MM.1S (cell line): Measurements from ENCODE around the gene ZNF282.
A peak's percentile ranks its signal among the peaks of the same experiment; 100 is the strongest.

Experiments used
- DNase-seq: peaks from one replicate; pipeline ENCODE4 v3.0.0-alpha.2; 2015
- H2AFZ ChIP-seq: fragments of 300-600 bp; sonication (generic); 2 replicates; pipeline ENCODE4 v1.6.0; 2016; ENCODE audit warnings: antibody characterized with exemption, low read length
- H3F3A ChIP-seq: fragments of 300-600 bp; sonication (generic); 2 replicates; pipeline ENCODE4 v1.6.1; 2016; ENCODE audit warnings: mild to moderate bottlenecking, antibody characterized with exemption, low read length, moderate library complexity, mixed read lengths; ENCODE audit not compliant: insufficient read depth
- H3K27ac ChIP-seq: fragments of 300-600 bp; sonication (generic); 2 replicates; pipeline ENCODE4 v1.5.1; 2016; ENCODE audit warnings: mild to moderate bottlenecking, low read length
- H3K27me3 ChIP-seq: fragments of 300-600 bp; sonication (generic); replicated peaks from 2 replicates; pipeline ENCODE4 v1.6.0; 2016; ENCODE audit warnings: low read length; ENCODE audit not compliant: insufficient read depth
- H3K36me3 ChIP-seq: fragments of 300-600 bp; sonication (generic); replicated peaks from 2 replicates; pipeline ENCODE4 v1.6.1; 2016; ENCODE audit warnings: mild to moderate bottlenecking, low read length, mixed read lengths; ENCODE audit not compliant: insufficient read depth
- H3K4me1 ChIP-seq: fragments of 300-600 bp; sonication (generic); 2 replicates; pipeline ENCODE4 v1.6.1; 2016; ENCODE audit warnings: low read length, mixed read lengths
- H3K4me2 ChIP-seq: fragments of 300-600 bp; sonication (generic); 2 replicates; pipeline ENCODE4 v1.6.0; 2016; ENCODE audit warnings: low read depth, low read length
- H3K4me3 ChIP-seq: fragments of 300-600 bp; sonication (generic); 2 replicates; pipeline ENCODE4 v1.5.1; 2016; ENCODE audit warnings: low read length, mixed read lengths
- H3K79me2 ChIP-seq: fragments of 300-600 bp; sonication (generic); 2 replicates; pipeline ENCODE4 v1.6.1; 2016; ENCODE audit warnings: mixed run types, low read length, mixed read lengths
- H3K9ac ChIP-seq: fragments of 300-600 bp; sonication (generic); 2 replicates; pipeline ENCODE4 v1.6.1; 2016; ENCODE audit warnings: low read length, mixed read lengths
- H3K9me2 ChIP-seq: fragments of 300-600 bp; sonication (generic); replicated peaks from 2 replicates; pipeline ENCODE4 v1.6.1; 2016; ENCODE audit warnings: mild to moderate bottlenecking, low read length, mixed read lengths; ENCODE audit not compliant: insufficient read depth
- H3K9me3 ChIP-seq: fragments of 300-600 bp; sonication (generic); replicated peaks from 2 replicates; pipeline ENCODE4 v1.6.1; 2016; ENCODE audit warnings: mild to moderate bottlenecking, low read length, mixed read lengths; ENCODE audit not compliant: insufficient read depth
- H4K20me1 ChIP-seq: fragments of 300-600 bp; sonication (generic); 2 replicates; pipeline ENCODE4 v1.6.1; 2016; ENCODE audit warnings: mild to moderate bottlenecking, low read length, moderate library complexity, mixed read lengths; ENCODE audit not compliant: insufficient read depth
- CTCF ChIP-seq: fragments of 300-600 bp; sonication (generic); IDR thresholded peaks from 2 replicates; pipeline ENCODE4 v1.5.1; 2016; ENCODE audit warnings: antibody characterized with exemption, low read length, mixed read lengths
- EZH2 ChIP-seq: fragments of 300-600 bp; sonication (generic); optimal IDR thresholded peaks from 2 replicates; pipeline ENCODE3; 2017; ENCODE audit warnings: low read depth, mild to moderate bottlenecking, antibody characterized with exemption, low read length, mixed read lengths
- EZH2phosphoT487 ChIP-seq: fragments of 300-600 bp; sonication (generic); IDR thresholded peaks from 2 replicates; pipeline ENCODE4 v1.6.1; 2018; ENCODE audit warnings: antibody characterized with exemption, low read length

The ZNF282 gene

DNA sequence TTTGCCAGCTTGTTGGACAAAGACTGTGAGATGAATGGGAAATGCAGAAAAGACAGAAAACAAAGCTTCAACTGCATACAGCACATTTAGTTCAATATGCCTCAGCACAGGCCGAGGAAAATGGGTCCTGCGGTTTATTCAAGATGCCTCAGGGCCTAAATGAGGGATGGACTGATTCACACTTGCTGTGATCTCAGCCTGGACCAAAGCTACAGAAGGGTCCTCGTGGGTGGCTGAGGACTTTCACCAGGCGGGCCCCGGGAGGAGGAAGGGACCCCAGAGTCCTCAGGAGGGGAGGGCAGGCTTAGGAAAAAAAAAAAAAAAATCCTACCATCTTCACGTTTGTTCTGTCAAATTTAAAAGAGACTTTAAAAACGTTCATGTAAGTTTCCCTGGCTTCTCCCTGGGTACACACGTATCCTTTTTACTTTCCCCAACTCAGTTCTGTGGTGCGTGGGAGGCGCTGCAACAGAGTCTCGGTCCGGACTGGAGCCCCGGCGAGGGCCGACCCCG is 66.0 kb downstream of the ZNF282 start:
- peak overlapping the region; percentile 65 for H3K4me3 ChIP-seq
- H3K4me2 ChIP-seq = peak overlapping the region; percentile 97
- H3K9ac ChIP-seq = peak overlapping the region; percentile 68
- H3K79me2 ChIP-seq = peaks cover 4% of the 10 kb centered on the region
- TF ChIP-seq CTCF (no peak), EZH2 (no peak), EZH2phosphoT487 (no peak)
- peak; percentile 32 for DNase-seq
- H2AFZ ChIP-seq = peak overlapping the region; percentile 99
- no peaks in the 10 kb centered on the region for H4K20me1 ChIP-seq
- H3K27me3 ChIP-seq = no peaks in the 10 kb centered on the region
- H3F3A ChIP-seq = peaks cover 13% of the 10 kb centered on the region
- peaks cover 15% of the 10 kb centered on the region for H3K4me1 ChIP-seq
- peak overlapping the region; percentile 39; the same call in 1 of the 2 replicates for H3K27ac ChIP-seq
- no peaks in the 10 kb centered on the region for H3K36me3 ChIP-seq
- no peaks in the 10 kb centered on the region for H3K9me3 ChIP-seq
- no peaks in the 10 kb centered on the region for H3K9me2 ChIP-seq

DNA sequence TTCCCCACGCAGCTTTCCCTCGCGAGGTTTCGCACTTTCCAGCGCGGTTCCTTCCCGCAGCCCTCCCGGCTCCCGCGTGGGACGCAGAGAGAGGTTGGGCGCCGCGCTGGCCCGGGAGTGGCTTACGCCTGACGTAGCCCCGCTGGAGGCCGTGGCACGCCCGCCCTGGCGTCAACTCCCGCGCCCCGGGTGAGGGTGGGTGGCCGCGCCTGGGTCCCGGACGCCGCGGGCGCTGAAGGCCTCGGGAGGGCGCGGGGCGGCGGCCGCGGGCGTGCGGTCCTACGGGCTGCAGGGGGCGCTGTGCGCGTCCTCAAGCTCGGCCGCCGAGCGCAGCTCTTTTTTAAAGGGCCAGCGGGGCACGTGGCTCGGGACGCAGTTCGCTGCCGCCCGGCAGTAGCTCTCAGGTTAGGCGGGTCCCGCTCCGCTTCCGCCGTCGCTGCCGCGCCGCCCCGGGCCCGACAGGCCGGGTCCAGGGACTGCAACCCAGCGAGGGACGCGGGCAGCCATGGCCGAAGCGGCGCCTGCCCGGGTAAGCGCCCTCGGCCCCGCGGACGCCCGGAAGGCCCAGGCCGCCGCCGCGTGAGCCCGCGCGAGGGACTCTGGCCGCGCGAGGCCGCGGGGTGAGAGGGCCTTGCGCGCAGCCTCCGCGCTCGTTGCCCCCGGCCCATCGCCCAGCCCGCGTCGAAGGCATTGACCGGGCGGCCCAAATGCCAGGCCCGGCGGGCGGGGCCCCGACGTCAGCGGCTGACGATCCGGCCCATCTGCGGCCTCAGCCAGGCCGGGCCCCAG is 66.7 kb downstream of the ZNF282 start, which contains the start of gene ZNF783:
ZNF783 (plus strand) TSS at position 368 of the 789 bp plus-strand sequence; CDS start at position 506, 138 bp downstream.
- Histone ChIP-seq H3K27ac (peak within 1 kb of the TSS; percentile 39; the same call in 1 of the 2 replicates), H3K9ac (peak within 1 kb of the TSS; percentile 68), H3K4me3 (peak within 1 kb of the TSS; percentile 66), H3K4me1 (peaks cover 15% of the 10 kb centered on the region), H3K27me3 (no peaks in the 10 kb centered on the region), H2AFZ (peak within 1 kb of the TSS; percentile 99), H3F3A (peaks cover 13% of the 10 kb centered on the region), H3K79me2 (peaks cover 4% of the 10 kb centered on the region), H3K9me3 (no peaks in the 10 kb centered on the region), H3K36me3 (no peaks in the 10 kb centered on the region), H3K9me2 (no peaks in the 10 kb centered on the region), H3K4me2 (peak within 1 kb of the TSS; percentile 97), H4K20me1 (no peaks in the 10 kb centered on the region)
- TF ChIP-seq CTCF (peak; percentile 62), EZH2 (no peak), EZH2phosphoT487 (no peak)
- peak; percentile 96 for DNase-seq

- Histone ChIP-seq H3K27me3 (no peaks in the 10 kb centered on the region), H3K4me2 (no peak overlapping the region), H3K4me1 (peaks cover 13% of the 10 kb centered on the region), H3K27ac (no peak overlapping the region), H3K36me3 (no peaks in the 10 kb centered on the region), H3K4me3 (no peak overlapping the region), H3F3A (peaks cover 13% of the 10 kb centered on the region), H3K9me2 (no peaks in the 10 kb centered on the region), H2AFZ (no peak overlapping the region), H3K9me3 (no peaks in the 10 kb centered on the region), H3K9ac (no peak overlapping the region), H4K20me1 (no peaks in the 10 kb centered on the region), H3K79me2 (peaks cover 4% of the 10 kb centered on the region)
- no peak for TF ChIP-seq CTCF
- no peak for TF ChIP-seq EZH2
- no peak for TF ChIP-seq EZH2phosphoT487
- no peak for DNase-seq
These were observed 71.1 kb downstream of the ZNF282 start for GRCh38 chr7:149266451-149266850.
